Endodermal cell (in vitro differentiated cells): ENCODE measurements around the gene WBP1. TPM values are rescaled to one million over a fixed set of nuclear protein-coding genes. Genes with fewer than 3 reads are reported as not detected.
A peak's percentile ranks its signal among the peaks of the same experiment; 100 is the strongest.
"Not testable (repeated sequence)": the region's sequence is repeated elsewhere in the genome, so short reads cannot be mapped to it uniquely, and the experiment has no call there.

Experiments
- DNase-seq: peaks from one replicate; pipeline ENCODE4 v3.0.0-alpha.2; 2017
- H3K27ac ChIP-seq: 2 replicates; pipeline ENCODE4 v1.5.1; 2013; ENCODE audit warnings: mild to moderate bottlenecking, low read depth, low read length, moderate library complexity
- H3K27me3 ChIP-seq: 2 replicates; pipeline ENCODE4 v1.6.1; 2013; ENCODE audit warnings: mild to moderate bottlenecking, low read length, moderate library complexity; ENCODE audit not compliant: insufficient read depth, control insufficient read depth, poor library complexity, severe bottlenecking
- H3K36me3 ChIP-seq: 2 replicates; pipeline ENCODE4 v1.7.0; 2013; ENCODE audit warnings: mild to moderate bottlenecking, low read length, moderate library complexity; ENCODE audit not compliant: control insufficient read depth, insufficient read depth
- H3K4me1 ChIP-seq: one replicate; pipeline ENCODE4 v1.7.0; 2013; ENCODE audit warnings: low read length; ENCODE audit not compliant: control insufficient read depth, insufficient read depth
- H3K4me3 ChIP-seq: 2 replicates; pipeline ENCODE4 v1.5.1; 2013; ENCODE audit warnings: mild to moderate bottlenecking, low read length, moderate library complexity
- H3K9ac ChIP-seq: 2 replicates; pipeline ENCODE4 v1.6.1; 2013; ENCODE audit warnings: mild to moderate bottlenecking, low read length, moderate library complexity; ENCODE audit not compliant: poor library complexity, severe bottlenecking; ENCODE audit errors: extremely low read depth
- H3K9me3 ChIP-seq: 2 replicates; pipeline ENCODE4 v1.6.1; 2013; ENCODE audit warnings: mild to moderate bottlenecking, low read length, moderate library complexity; ENCODE audit not compliant: control insufficient read depth
- H3K27ac Mint-ChIP-seq: 2 replicates; pipeline ENCODE4 v1.8.0; 2020; ENCODE audit warnings: mixed read lengths
- H3K27me3 Mint-ChIP-seq: 2 replicates; pipeline ENCODE4 v1.8.0; 2021; ENCODE audit warnings: mild to moderate bottlenecking, mixed read lengths; ENCODE audit not compliant: insufficient read depth
- H3K36me3 Mint-ChIP-seq: 2 replicates; pipeline ENCODE4 v1.8.0; 2020; ENCODE audit warnings: low read depth, mixed read lengths
- H3K4me1 Mint-ChIP-seq: 2 replicates; pipeline ENCODE4 v1.8.0; 2020; ENCODE audit warnings: mixed read lengths
- H3K4me3 Mint-ChIP-seq: 2 replicates; pipeline ENCODE4 v1.8.0; 2020; ENCODE audit warnings: mild to moderate bottlenecking, moderate library complexity, mixed read lengths
- H3K9me3 Mint-ChIP-seq: 2 replicates; pipeline ENCODE4 v1.8.0; 2020; ENCODE audit warnings: mild to moderate bottlenecking, mixed read lengths
- WGBS, 2 experiments: methylation state at CpG; one replicate each; pipeline versions ENCODE4 v1.1.5 to v1.1.7; 2013; ENCODE audit warnings: missing lambda C conversion rate in 2 of 2, mixed read lengths in 1 of 2; ENCODE audit not compliant: insufficient coverage in 1 of 2, insufficient read length in 1 of 2; 5-methylcytosine and 5-hydroxymethylcytosine counted together
- total RNA-seq, 2 donors: library from RNA; stranded (reverse); fragmentation: NEBNext Ultra II Directional in 1 of 2; extraction: Animal tissue kit (Norgen Biotek cat#: 25700) in 1 of 2; gene quantifications; 2 replicates in 1 of 2; 3 replicates in 1 of 2; pipeline ENCODE4 v1.2.1, GENCODE V29; 2021
- TF ChIP-seq, protein P1 (sequence below): fragments of 200-600 bp; sonication (generic); conservative IDR thresholded peaks from 2 replicates; pipeline ENCODE4 v1.5.0; 2021; ENCODE audit warnings: antibody characterized with exemption, mild to moderate bottlenecking

WBP1 gene
- total RNA-seq, 2 donors from 2014 or later: 110 to 116 TPM

DNA sequence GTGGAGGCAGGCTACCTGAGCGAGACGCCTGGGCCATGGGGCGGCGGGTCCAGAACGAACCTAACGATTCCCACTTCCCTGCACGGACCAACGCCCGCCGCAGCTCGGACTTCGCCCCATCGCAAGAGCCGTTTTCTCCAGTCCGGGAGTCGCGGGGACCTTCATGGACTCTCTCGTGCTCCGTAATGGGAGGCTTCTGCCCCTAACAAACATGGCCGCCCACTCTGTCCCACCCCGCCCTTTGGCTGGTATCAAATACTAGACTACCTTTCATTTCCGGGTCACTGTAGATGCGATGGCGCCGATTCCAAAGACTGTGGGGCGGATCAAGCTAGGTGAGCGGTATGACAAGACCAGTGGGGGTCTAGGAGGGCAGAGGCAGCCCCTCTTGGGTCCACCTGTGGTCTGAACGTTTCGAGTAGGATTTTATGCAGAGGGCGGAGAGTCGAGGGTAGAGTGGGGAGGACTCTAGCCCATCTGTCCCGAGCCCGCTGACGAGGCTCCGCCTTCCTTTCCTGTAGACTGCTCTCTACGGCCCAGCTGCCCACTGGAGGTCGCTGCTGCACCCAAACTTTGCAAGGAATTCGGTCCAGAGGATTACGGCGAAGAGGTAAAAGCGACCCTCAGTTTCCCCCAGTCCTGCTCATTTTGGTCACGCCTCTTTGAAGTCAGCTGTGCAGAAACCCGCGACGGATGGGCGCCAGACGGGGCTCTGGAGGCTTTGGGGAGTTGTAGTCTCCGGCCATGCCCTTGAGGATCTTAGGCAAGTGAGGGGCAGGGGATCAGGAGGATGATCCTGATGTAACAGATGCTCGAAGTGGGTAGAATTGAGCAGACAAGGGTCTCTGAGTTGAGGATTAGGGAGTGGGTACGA, 24.8 kb downstream of the WBP1 start, which contains the start of the genes CCDC142 and TTC31:
Gene CCDC142, minus strand, starts transcription at position 198 of the 874 bp plus-strand sequence. Its CDS starts 161 bp downstream, at position 37.
Gene TTC31, plus strand, starts transcription at position 281 of the 874 bp plus-strand sequence. Its CDS starts 15 bp downstream, at position 296.
- DNase-seq: peak; percentile 98
- Histone ChIP-seq H3K4me1 (peaks cover 3% of the 10 kb centered on the region), H3K4me3 (peak within 1 kb of the TSS; percentile 96), H3K27me3 (no peaks in the 10 kb centered on the region), H3K9ac (peak within 1 kb of the TSS; percentile 78), H3K9me3 (no peaks in the 10 kb centered on the region), H3K27ac (peak within 1 kb of the TSS; percentile 69), H3K36me3 (peaks cover 17% of the 10 kb centered on the region)
- no peaks in the 10 kb centered on the region for H3K9me3 Mint-ChIP-seq
- H3K27me3 Mint-ChIP-seq: no peaks in the 10 kb centered on the region
- peaks cover 8% of the 10 kb centered on the region for H3K4me1 Mint-ChIP-seq
- TF ChIP-seq, protein P1, sequence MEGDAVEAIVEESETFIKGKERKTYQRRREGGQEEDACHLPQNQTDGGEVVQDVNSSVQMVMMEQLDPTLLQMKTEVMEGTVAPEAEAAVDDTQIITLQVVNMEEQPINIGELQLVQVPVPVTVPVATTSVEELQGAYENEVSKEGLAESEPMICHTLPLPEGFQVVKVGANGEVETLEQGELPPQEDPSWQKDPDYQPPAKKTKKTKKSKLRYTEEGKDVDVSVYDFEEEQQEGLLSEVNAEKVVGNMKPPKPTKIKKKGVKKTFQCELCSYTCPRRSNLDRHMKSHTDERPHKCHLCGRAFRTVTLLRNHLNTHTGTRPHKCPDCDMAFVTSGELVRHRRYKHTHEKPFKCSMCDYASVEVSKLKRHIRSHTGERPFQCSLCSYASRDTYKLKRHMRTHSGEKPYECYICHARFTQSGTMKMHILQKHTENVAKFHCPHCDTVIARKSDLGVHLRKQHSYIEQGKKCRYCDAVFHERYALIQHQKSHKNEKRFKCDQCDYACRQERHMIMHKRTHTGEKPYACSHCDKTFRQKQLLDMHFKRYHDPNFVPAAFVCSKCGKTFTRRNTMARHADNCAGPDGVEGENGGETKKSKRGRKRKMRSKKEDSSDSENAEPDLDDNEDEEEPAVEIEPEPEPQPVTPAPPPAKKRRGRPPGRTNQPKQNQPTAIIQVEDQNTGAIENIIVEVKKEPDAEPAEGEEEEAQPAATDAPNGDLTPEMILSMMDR: peak; percentile 93
- peak within 1 kb of the TSS; percentile 98 for H3K27ac Mint-ChIP-seq
- peak within 1 kb of the TSS; percentile 86 for H3K4me3 Mint-ChIP-seq
- WGBS, 2 experiments: 2% methylated on average over 40 to 50 of the region's 50 CpGs
- H3K36me3 Mint-ChIP-seq: peaks cover 29% of the 10 kb centered on the region

GRCh38 chr2:74483675-74484164, 25.5 kb downstream of the WBP1 start:
- H3K4me1 Mint-ChIP-seq, H3K27me3 Mint-ChIP-seq, H3K9me3 ChIP-seq, H3K27ac ChIP-seq, H3K4me1 ChIP-seq, H3K9me3 Mint-ChIP-seq, H3K27me3 ChIP-seq, DNase-seq, H3K9ac ChIP-seq: not testable (repeated sequence)
- Histone ChIP-seq H3K36me3 (peaks cover 17% of the 10 kb centered on the region), H3K4me3 (peak overlapping the region; percentile 96)
- H3K4me3 Mint-ChIP-seq: peak overlapping the region; percentile 86
- peaks cover 29% of the 10 kb centered on the region for H3K36me3 Mint-ChIP-seq
- WGBS, 2 experiments: 85 to 90% methylated on average over 15 to 19 of the region's 19 CpGs
- peak overlapping the region; percentile 14 for H3K27ac Mint-ChIP-seq

DNA sequence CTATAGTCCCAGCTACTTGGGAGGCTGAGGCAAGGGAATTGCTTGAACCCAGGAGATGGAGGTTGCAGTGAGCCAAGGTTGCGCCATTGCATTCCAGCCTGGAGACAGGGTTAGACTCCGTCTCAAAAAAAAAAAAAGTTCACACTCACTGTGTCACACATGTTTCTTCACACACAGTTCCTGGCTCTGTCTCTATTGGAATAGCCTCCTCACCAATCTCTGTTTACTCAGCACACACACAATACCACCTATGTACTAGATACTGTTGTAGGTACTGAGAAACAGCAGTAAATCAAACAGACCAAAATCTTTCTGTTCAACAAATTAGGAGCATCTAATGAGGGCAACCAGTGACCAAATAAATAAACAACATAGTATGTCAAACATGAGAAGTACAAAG, 27.9 kb downstream of the WBP1 start:
- DNase-seq: no peak
- Histone ChIP-seq H3K36me3 (peaks cover 10% of the 10 kb centered on the region), H3K9ac (no peak overlapping the region), H3K27ac (no peak overlapping the region), H3K27me3 (no peaks in the 10 kb centered on the region), H3K9me3 (no peaks in the 10 kb centered on the region), H3K4me1 (no peaks in the 10 kb centered on the region), H3K4me3 (no peak overlapping the region)
- TF ChIP-seq, protein P1: no peak
- no peaks in the 10 kb centered on the region for H3K9me3 Mint-ChIP-seq
- H3K4me3 Mint-ChIP-seq: no peak overlapping the region
- peaks cover 22% of the 10 kb centered on the region for H3K36me3 Mint-ChIP-seq
- WGBS, 2 experiments: 98 to 100% methylated on average over 2 of the region's 2 CpGs
- peaks cover 5% of the 10 kb centered on the region for H3K4me1 Mint-ChIP-seq
- no peaks in the 10 kb centered on the region for H3K27me3 Mint-ChIP-seq
- H3K27ac Mint-ChIP-seq: no peak overlapping the region
